HEK293 (cell line): ENCODE measurements around the gene PLEKHH3.

Experiments used
- BCL11A ChIP-seq: fragments of 450-650 bp; formaldehyde crosslinking; IDR thresholded peaks from 2 replicates; pipeline ENCODE4 v1.5.1; 2016; ENCODE audit warnings: low read depth, missing biosample characterization, missing genetic modification characterization
- GLI4 ChIP-seq: fragments of 450-650 bp; formaldehyde crosslinking; IDR thresholded peaks from 2 replicates; pipeline ENCODE4 v1.5.1; 2016; ENCODE audit warnings: missing biosample characterization, missing genetic modification characterization
- HOXD13 ChIP-seq: sonication (generic); formaldehyde crosslinking; IDR thresholded peaks from 2 replicates; pipeline ENCODE4 v1.8.0; 2022; ENCODE audit warnings: missing genetic modification reagents, borderline replicate concordance
- KLF16 ChIP-seq: fragments of 450-650 bp; formaldehyde crosslinking; IDR thresholded peaks from 2 replicates; pipeline ENCODE4 v1.5.1; 2017; ENCODE audit warnings: missing biosample characterization, missing genetic modification characterization
- OSR2 ChIP-seq: fragments of 450-650 bp; formaldehyde crosslinking; IDR thresholded peaks from 2 replicates; pipeline ENCODE4 v1.5.1; 2016; ENCODE audit warnings: missing biosample characterization, missing genetic modification characterization
- SALL2 ChIP-seq: fragments of 450-650 bp; formaldehyde crosslinking; IDR thresholded peaks from 2 replicates; pipeline ENCODE4 v1.5.0; 2017; ENCODE audit warnings: missing biosample characterization, mild to moderate bottlenecking, missing genetic modification characterization, borderline replicate concordance
- SP3 ChIP-seq: fragments of 450-650 bp; formaldehyde crosslinking; IDR thresholded peaks from 2 replicates; pipeline ENCODE4 v1.5.1; 2016; ENCODE audit warnings: missing biosample characterization, missing genetic modification characterization
- SP7 ChIP-seq: fragments of 450-650 bp; formaldehyde crosslinking; IDR thresholded peaks from 2 replicates; pipeline ENCODE4 v1.5.1; 2016; ENCODE audit warnings: missing biosample characterization, missing genetic modification characterization
- ZBTB49 ChIP-seq: fragments of 450-650 bp; formaldehyde crosslinking; IDR thresholded peaks from 2 replicates; pipeline ENCODE4 v1.5.1; 2016; ENCODE audit warnings: missing biosample characterization, missing genetic modification characterization, low read depth
- ZFHX2 ChIP-seq: fragments of 450-650 bp; formaldehyde crosslinking; conservative IDR thresholded peaks from 2 replicates; pipeline ENCODE4 v1.5.1; 2016; ENCODE audit warnings: missing biosample characterization, missing genetic modification characterization
- ZFP41 ChIP-seq: fragments of 450-650 bp; formaldehyde crosslinking; IDR thresholded peaks from 2 replicates; pipeline ENCODE4 v1.5.1; 2016; ENCODE audit warnings: missing biosample characterization, missing genetic modification characterization, borderline replicate concordance
- ZNF114 ChIP-seq: fragments of 450-650 bp; formaldehyde crosslinking; IDR thresholded peaks from 2 replicates; pipeline ENCODE4 v1.5.0; 2017; ENCODE audit warnings: missing biosample characterization, missing genetic modification characterization
- ZNF132 ChIP-seq: fragments of 450-650 bp; formaldehyde crosslinking; IDR thresholded peaks from 2 replicates; pipeline ENCODE4 v1.5.1; 2017; ENCODE audit warnings: missing biosample characterization, missing genetic modification characterization, borderline replicate concordance
- ZNF146 ChIP-seq: fragments of 450-650 bp; formaldehyde crosslinking; IDR thresholded peaks from 2 replicates; pipeline ENCODE4 v1.5.1; 2016; ENCODE audit warnings: missing biosample characterization, missing genetic modification characterization
- ZNF155 ChIP-seq: fragments of 450-650 bp; formaldehyde crosslinking; IDR thresholded peaks from 2 replicates; pipeline ENCODE4 v1.5.1; 2016; ENCODE audit warnings: missing biosample characterization, missing genetic modification characterization
- ZNF221 ChIP-seq: fragments of 450-650 bp; formaldehyde crosslinking; IDR thresholded peaks from 2 replicates; pipeline ENCODE4 v1.5.1; 2017; ENCODE audit warnings: missing biosample characterization, missing genetic modification characterization, borderline replicate concordance
- ZNF223 ChIP-seq: fragments of 450-650 bp; formaldehyde crosslinking; IDR thresholded peaks from 2 replicates; pipeline ENCODE4 v1.5.1; 2016; ENCODE audit warnings: missing biosample characterization, missing genetic modification characterization
- ZNF24 ChIP-seq: fragments of 450-650 bp; formaldehyde crosslinking; IDR thresholded peaks from 2 replicates; pipeline ENCODE4 v1.5.1; 2016; ENCODE audit warnings: missing biosample characterization, missing genetic modification characterization
- ZNF292 ChIP-seq: fragments of 450-650 bp; formaldehyde crosslinking; IDR thresholded peaks from 2 replicates; pipeline ENCODE4 v1.5.1; 2016; ENCODE audit warnings: low read depth, missing biosample characterization, missing genetic modification characterization, borderline replicate concordance
- ZNF302 ChIP-seq: fragments of 450-650 bp; formaldehyde crosslinking; IDR thresholded peaks from 2 replicates; pipeline ENCODE4 v1.5.1; 2016; ENCODE audit warnings: missing biosample characterization, missing genetic modification characterization, low read depth
- ZNF324 ChIP-seq: fragments of 450-650 bp; formaldehyde crosslinking; IDR thresholded peaks from 2 replicates; pipeline ENCODE4 v1.5.1; 2016; ENCODE audit warnings: missing biosample characterization, missing genetic modification characterization
- ZNF391 ChIP-seq: fragments of 450-650 bp; formaldehyde crosslinking; IDR thresholded peaks from 2 replicates; pipeline ENCODE4 v1.5.1; 2016; ENCODE audit warnings: low read depth, missing biosample characterization, missing genetic modification characterization, borderline replicate concordance
- ZNF423 ChIP-seq: fragments of 450-650 bp; formaldehyde crosslinking; IDR thresholded peaks from 2 replicates; pipeline ENCODE4 v1.5.1; 2016; ENCODE audit warnings: missing biosample characterization, missing genetic modification characterization
- ZNF426 ChIP-seq: fragments of 450-650 bp; formaldehyde crosslinking; IDR thresholded peaks from 2 replicates; pipeline ENCODE4 v1.5.1; 2017; ENCODE audit warnings: missing biosample characterization, missing genetic modification characterization, mild to moderate bottlenecking, inconsistent platforms, moderate library complexity
- ZNF473 ChIP-seq: fragments of 450-650 bp; formaldehyde crosslinking; IDR thresholded peaks from 2 replicates; pipeline ENCODE4 v1.5.1; 2017; ENCODE audit warnings: missing biosample characterization, missing genetic modification characterization
- ZNF488 ChIP-seq: fragments of 450-650 bp; formaldehyde crosslinking; IDR thresholded peaks from 2 replicates; pipeline ENCODE4 v1.5.1; 2016; ENCODE audit warnings: missing biosample characterization, missing genetic modification characterization
- ZNF544 ChIP-seq: fragments of 450-650 bp; formaldehyde crosslinking; IDR thresholded peaks from 2 replicates; pipeline ENCODE4 v1.5.0; 2017; ENCODE audit warnings: missing biosample characterization, missing genetic modification characterization
- ZNF560 ChIP-seq: fragments of 450-650 bp; formaldehyde crosslinking; IDR thresholded peaks from 2 replicates; pipeline ENCODE4 v1.5.1; 2017; ENCODE audit warnings: missing biosample characterization, missing genetic modification characterization, borderline replicate concordance
- ZNF561 ChIP-seq: fragments of 450-650 bp; IDR thresholded peaks from 2 replicates; pipeline ENCODE4 v1.5.1; 2018; ENCODE audit warnings: missing biosample characterization, missing genetic modification characterization, borderline replicate concordance
- ZNF621 ChIP-seq: fragments of 450-650 bp; formaldehyde crosslinking; IDR thresholded peaks from 2 replicates; pipeline ENCODE4 v1.5.1; 2017; ENCODE audit warnings: missing biosample characterization, missing genetic modification characterization
- ZNF707 ChIP-seq: fragments of 450-650 bp; formaldehyde crosslinking; IDR thresholded peaks from 2 replicates; pipeline ENCODE4 v1.5.1; 2016; ENCODE audit warnings: missing biosample characterization, missing genetic modification characterization
- ZNF776 ChIP-seq: fragments of 450-650 bp; formaldehyde crosslinking; IDR thresholded peaks from 2 replicates; pipeline ENCODE4 v1.5.0; 2017; ENCODE audit warnings: missing biosample characterization, missing genetic modification characterization, borderline replicate concordance
- ZNF791 ChIP-seq: fragments of 450-650 bp; formaldehyde crosslinking; IDR thresholded peaks from 2 replicates; pipeline ENCODE4 v1.5.1; 2016; ENCODE audit warnings: missing biosample characterization, missing genetic modification characterization
- ZNF830 ChIP-seq: fragments of 450-650 bp; IDR thresholded peaks from 2 replicates; pipeline ENCODE4 v1.5.0; 2018; ENCODE audit warnings: missing biosample characterization, missing genetic modification characterization, low read depth, mild to moderate bottlenecking, moderate library complexity
- ZSCAN18 ChIP-seq: fragments of 450-650 bp; formaldehyde crosslinking; IDR thresholded peaks from 2 replicates; pipeline ENCODE4 v1.5.1; 2016; ENCODE audit warnings: missing biosample characterization, missing genetic modification characterization
- TF ChIP-seq, protein P1 (sequence below): fragments of 450-650 bp; formaldehyde crosslinking; IDR thresholded peaks from 2 replicates; pipeline ENCODE4 v1.5.1; 2016; ENCODE audit warnings: missing biosample characterization, missing genetic modification characterization

Gene PLEKHH3

GRCh38 chr17:42676424-42677011 is at the start of gene PLEKHH3 (continued):
- TF ChIP-seq ZBTB49 (tag by site-specific recombination) = no peak
- TF ChIP-seq SP3 = no peak
- TF ChIP-seq GLI4 = 0 out of 2 replicates have a peak, but pooled peaks have one; percentile 43
- TF ChIP-seq KLF16 = peak; percentile 52
- peak; percentile 37; the same call in 1 of the 2 replicates for TF ChIP-seq ZFHX2
- peak; percentile 36; the same call in 1 of the 2 replicates for TF ChIP-seq ZNF561 (tag by site-specific recombination)
- TF ChIP-seq ZNF423 (tag by site-specific recombination) = peak; percentile 90; the same call in 1 of the 2 replicates
- TF ChIP-seq ZNF621 (tag by site-specific recombination) = no peak
- no peak for TF ChIP-seq ZNF488 (tag by site-specific recombination)
- peak; percentile 92 for TF ChIP-seq ZNF223
- peak; percentile 14; the same call in 1 of the 2 replicates for TF ChIP-seq ZNF146 (tag by site-specific recombination)
- no peak for TF ChIP-seq ZNF114 (tag by site-specific recombination)
- TF ChIP-seq ZFP41 (tag by site-specific recombination) = no peak
- TF ChIP-seq ZSCAN18 (tag by site-specific recombination) = no peak
- TF ChIP-seq ZNF324 (tag by site-specific recombination) = peak; percentile 71
- no peak for TF ChIP-seq ZNF830 (tag by site-specific recombination)
- TF ChIP-seq ZNF544 (tag by site-specific recombination) = no peak
- TF ChIP-seq ZNF302 = no peak
- no peak for TF ChIP-seq ZNF707 (tag by site-specific recombination)
- TF ChIP-seq OSR2 = no peak
- TF ChIP-seq ZNF791 (tag by site-specific recombination) = no peak
- TF ChIP-seq ZNF473 (tag by site-specific recombination) = no peak
- no peak for TF ChIP-seq ZNF560 (tag by site-specific recombination)
- TF ChIP-seq HOXD13 (CRISPR knock-in tag) = no peak
- peak; percentile 29 for TF ChIP-seq SP7
- no peak for TF ChIP-seq ZNF292 (tag by site-specific recombination)
- no peak for TF ChIP-seq ZNF221 (tag by site-specific recombination)
- no peak for TF ChIP-seq ZNF426 (tag by site-specific recombination)
- TF ChIP-seq BCL11A (tag by site-specific recombination) = peak; percentile 99
- TF ChIP-seq ZNF776 = no peak
- TF ChIP-seq ZNF391 (tag by site-specific recombination) = peak; percentile 91; the same call in 1 of the 2 replicates
- no peak for TF ChIP-seq ZNF155 (tag by site-specific recombination)
- no peak for TF ChIP-seq ZNF132 (tag by site-specific recombination)
- no peak for TF ChIP-seq SALL2
- TF ChIP-seq, protein P1, sequence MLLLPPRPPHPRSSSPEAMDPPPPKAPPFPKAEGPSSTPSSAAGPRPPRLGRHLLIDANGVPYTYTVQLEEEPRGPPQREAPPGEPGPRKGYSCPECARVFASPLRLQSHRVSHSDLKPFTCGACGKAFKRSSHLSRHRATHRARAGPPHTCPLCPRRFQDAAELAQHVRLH (tag by site-specific recombination) = no peak
- TF ChIP-seq ZNF24 (tag by site-specific recombination) = peak; percentile 68; the same call in 1 of the 2 replicates
